Measurements from ENCODE around the gene PPM1E.
"Not testable (repeated sequence)": the region's sequence is repeated elsewhere in the genome, so short reads cannot be mapped to it uniquely, and the experiment has no call there.

The PPM1E gene

GRCh38 chr17:58760248-58760647 lies 4.6 kb downstream of the PPM1E start:
- no peak for DNase-seq
- H3K4me1 Mint-ChIP-seq: peaks cover 48% of the 10 kb centered on the region
- H3K27ac Mint-ChIP-seq: no peak overlapping the region
- H3K9me3 Mint-ChIP-seq: no peaks in the 10 kb centered on the region
- TF ChIP-seq, protein P1, sequence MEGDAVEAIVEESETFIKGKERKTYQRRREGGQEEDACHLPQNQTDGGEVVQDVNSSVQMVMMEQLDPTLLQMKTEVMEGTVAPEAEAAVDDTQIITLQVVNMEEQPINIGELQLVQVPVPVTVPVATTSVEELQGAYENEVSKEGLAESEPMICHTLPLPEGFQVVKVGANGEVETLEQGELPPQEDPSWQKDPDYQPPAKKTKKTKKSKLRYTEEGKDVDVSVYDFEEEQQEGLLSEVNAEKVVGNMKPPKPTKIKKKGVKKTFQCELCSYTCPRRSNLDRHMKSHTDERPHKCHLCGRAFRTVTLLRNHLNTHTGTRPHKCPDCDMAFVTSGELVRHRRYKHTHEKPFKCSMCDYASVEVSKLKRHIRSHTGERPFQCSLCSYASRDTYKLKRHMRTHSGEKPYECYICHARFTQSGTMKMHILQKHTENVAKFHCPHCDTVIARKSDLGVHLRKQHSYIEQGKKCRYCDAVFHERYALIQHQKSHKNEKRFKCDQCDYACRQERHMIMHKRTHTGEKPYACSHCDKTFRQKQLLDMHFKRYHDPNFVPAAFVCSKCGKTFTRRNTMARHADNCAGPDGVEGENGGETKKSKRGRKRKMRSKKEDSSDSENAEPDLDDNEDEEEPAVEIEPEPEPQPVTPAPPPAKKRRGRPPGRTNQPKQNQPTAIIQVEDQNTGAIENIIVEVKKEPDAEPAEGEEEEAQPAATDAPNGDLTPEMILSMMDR (IDR thresholded peaks at IDR 0.05): no peak
- H3K36me3 Mint-ChIP-seq (ENCODE audit: low read depth): no peaks in the 10 kb centered on the region
- peaks cover 26% of the 10 kb centered on the region for H3K27me3 Mint-ChIP-seq (ENCODE audit: low read depth, poor library complexity)
- no peak overlapping the region for H3K4me3 Mint-ChIP-seq

DNA sequence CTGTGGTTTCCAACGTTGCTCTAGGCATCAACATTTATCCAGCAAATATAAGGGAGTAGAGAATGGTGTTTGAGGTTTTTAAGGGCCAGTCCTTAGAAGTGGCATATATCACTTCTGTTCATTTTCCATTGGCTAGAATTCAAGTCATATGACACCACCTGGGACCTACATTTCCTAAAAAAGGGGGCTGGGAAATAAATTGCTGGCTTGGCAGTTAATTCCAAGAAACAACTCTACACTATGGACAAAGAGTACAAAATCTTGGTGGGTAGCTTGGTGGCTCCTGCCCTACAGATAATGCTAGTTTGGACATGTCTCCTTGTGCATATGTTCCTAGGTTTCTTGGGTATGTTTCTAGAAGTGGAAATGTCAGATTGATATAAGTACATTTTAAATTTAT lies 7.6 kb downstream of the PPM1E start:
- H3K27me3 Mint-ChIP-seq (ENCODE audit: low read depth, poor library complexity): peaks cover 12% of the 10 kb centered on the region
- DNase-seq: no peak
- no peaks in the 10 kb centered on the region for H3K9me3 Mint-ChIP-seq
- no peaks in the 10 kb centered on the region for H3K36me3 Mint-ChIP-seq (ENCODE audit: low read depth)
- TF ChIP-seq, protein P1 (IDR thresholded peaks at IDR 0.05): no peak
- H3K4me3 Mint-ChIP-seq: no peak overlapping the region
- no peak overlapping the region for H3K27ac Mint-ChIP-seq
- H3K4me1 Mint-ChIP-seq: peaks cover 36% of the 10 kb centered on the region

DNA sequence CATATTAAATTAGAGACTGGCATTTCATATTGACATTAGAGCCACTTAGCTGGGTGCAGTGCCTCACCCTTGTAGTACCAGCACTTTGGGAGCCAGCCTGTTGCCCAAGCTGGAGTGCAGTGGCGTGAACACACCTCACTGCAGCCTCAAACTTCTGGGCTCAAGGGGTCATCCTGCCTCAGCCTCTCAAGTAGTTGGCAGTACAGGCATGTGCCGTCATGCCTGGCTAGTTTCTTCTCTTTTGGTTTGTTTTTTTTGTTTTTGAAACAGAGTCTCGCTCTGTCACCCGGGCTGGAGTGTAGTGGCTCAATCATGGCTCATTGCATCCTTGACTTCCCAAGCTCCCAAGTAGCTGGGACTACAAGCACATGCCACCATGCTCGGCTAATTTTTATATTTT lies 8.7 kb downstream of the PPM1E start:
- Mint-ChIP-seq H3K4me1 (peaks cover 31% of the 10 kb centered on the region), H3K27me3 (ENCODE audit: low read depth, poor library complexity) (peaks cover 6% of the 10 kb centered on the region), H3K9me3 (no peaks in the 10 kb centered on the region), H3K27ac (no peak overlapping the region), H3K4me3 (no peak overlapping the region), H3K36me3 (ENCODE audit: low read depth) (no peaks in the 10 kb centered on the region)
- DNase-seq: peak; percentile 28
- TF ChIP-seq, protein P1 (IDR thresholded peaks at IDR 0.05): no peak

- not testable (repeated sequence) for H3K36me3 Mint-ChIP-seq (ENCODE audit: low read depth); DNase-seq; H3K4me1 Mint-ChIP-seq; H3K9me3 Mint-ChIP-seq; H3K27me3 Mint-ChIP-seq (ENCODE audit: low read depth, poor library complexity); H3K27ac Mint-ChIP-seq; H3K4me3 Mint-ChIP-seq
These were observed 22.8 kb downstream of the PPM1E start for GRCh38 chr17:58778482-58778881.

GRCh38 chr17:58779446-58779845 lies 23.8 kb downstream of the PPM1E start:
- H3K36me3 Mint-ChIP-seq (ENCODE audit: low read depth): no peaks in the 10 kb centered on the region
- H3K27ac Mint-ChIP-seq: no peak overlapping the region
- no peaks in the 10 kb centered on the region for H3K9me3 Mint-ChIP-seq
- DNase-seq: no peak
- no peaks in the 10 kb centered on the region for H3K4me1 Mint-ChIP-seq
- TF ChIP-seq, protein P1 (IDR thresholded peaks at IDR 0.05): no peak
- no peak overlapping the region for H3K4me3 Mint-ChIP-seq
- peaks cover 3% of the 10 kb centered on the region for H3K27me3 Mint-ChIP-seq (ENCODE audit: low read depth, poor library complexity)

- Mint-ChIP-seq H3K27me3 (ENCODE audit: low read depth, poor library complexity) (peaks cover 3% of the 10 kb centered on the region), H3K9me3 (no peaks in the 10 kb centered on the region), H3K4me1 (no peaks in the 10 kb centered on the region), H3K4me3 (no peak overlapping the region), H3K27ac (no peak overlapping the region), H3K36me3 (ENCODE audit: low read depth) (no peaks in the 10 kb centered on the region)
- DNase-seq: no peak
- TF ChIP-seq, protein P1 (IDR thresholded peaks at IDR 0.05): no peak
These were observed 27.7 kb downstream of the PPM1E start for GRCh38 chr17:58783380-58783779.

Measured in nephron progenitor cell (in vitro differentiated cells).